Dermis microvascular lymphatic vessel endothelial cell (primary cell): ENCODE measurements around the gene HNRNPA3. TPM values are rescaled to one million over a fixed set of nuclear protein-coding genes. Genes with fewer than 3 reads are reported as not detected.
"Not testable (repeated sequence)": the region's sequence is repeated elsewhere in the genome, so short reads cannot be mapped to it uniquely, and the experiment has no call there.

ENCODE experiments used
- DNase-seq, 2 donors: peaks; one replicate each; pipeline versions ENCODE4 v3.0.0 to v3.0.0-alpha.2; 2010; ENCODE audit warnings: low read depth in 2 of 2
- total RNA-seq: library from RNA; depleted of rRNA; stranded (reverse); fragments of >200 nt; gene quantifications from 2 replicates; pipeline ENCODE4 v1.2.1, GENCODE V29; 2014

Gene HNRNPA3
- total RNA-seq, 1 donor from 2014 or later, result 40.8 TPM

GRCh38 chr2:177254433-177255226 lies 42.0 kb downstream of the HNRNPA3 start:
- DNase-seq, result peak in 1 of 2 donors; percentile 72

DNA sequence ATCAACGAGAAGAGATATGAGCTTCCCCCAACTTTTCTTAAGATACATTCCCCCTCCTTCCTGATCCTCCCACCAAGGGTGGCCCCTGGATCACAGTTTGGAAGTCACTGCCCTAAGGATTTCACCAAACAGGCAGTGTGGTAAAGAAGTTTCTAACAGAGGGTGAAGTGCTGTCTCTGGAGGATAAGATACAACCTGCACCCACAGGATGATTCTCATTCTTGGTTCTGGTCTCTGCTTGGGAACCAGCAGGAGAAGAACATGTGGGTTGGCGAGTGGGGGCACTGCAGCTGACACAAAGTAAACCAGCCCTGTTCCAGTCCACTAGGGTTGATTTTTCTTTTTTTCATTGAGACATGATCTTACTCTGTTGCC lies 42.6 kb downstream of the HNRNPA3 start:
- DNase-seq, result no peak

DNA sequence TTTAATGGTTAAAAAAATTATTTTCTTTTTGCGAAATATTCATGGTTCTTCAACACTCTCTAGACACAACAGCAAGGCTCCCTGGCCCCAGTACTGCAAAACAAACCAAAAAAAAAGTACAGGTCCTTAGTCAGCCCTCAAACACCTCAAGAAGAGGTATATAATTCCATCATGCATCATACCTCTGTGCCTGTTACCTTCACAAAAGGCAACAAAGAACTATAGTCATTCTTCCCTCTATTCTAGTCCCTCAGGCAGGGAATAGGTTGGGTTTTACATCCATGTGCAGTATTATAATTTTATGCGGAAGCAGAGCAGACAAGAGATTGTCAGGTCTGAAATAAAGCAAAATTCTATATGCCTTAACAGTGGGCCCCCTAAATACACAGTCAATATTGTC lies 43.4 kb downstream of the HNRNPA3 start:
- no peak for DNase-seq

DNA sequence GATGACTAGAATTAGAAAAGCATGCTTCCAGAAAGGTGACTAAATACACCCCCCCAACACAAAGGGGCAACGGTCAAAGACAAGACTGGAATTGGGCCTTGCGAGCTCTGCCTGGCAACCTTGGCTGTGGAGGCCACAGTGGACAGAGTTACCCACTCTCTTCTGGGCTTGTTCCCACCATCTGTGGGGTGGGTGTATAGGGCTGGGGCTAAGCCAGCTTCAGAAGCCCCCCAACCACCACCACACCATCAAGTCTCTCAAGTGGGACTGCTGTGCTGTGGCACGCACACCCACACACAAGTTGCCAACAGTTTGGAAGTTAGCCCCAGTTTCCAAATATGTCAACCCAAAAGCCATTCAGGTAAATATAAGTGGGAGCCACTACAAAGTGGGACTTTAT lies 44.1 kb downstream of the HNRNPA3 start:
- DNase-seq, result no peak

DNA sequence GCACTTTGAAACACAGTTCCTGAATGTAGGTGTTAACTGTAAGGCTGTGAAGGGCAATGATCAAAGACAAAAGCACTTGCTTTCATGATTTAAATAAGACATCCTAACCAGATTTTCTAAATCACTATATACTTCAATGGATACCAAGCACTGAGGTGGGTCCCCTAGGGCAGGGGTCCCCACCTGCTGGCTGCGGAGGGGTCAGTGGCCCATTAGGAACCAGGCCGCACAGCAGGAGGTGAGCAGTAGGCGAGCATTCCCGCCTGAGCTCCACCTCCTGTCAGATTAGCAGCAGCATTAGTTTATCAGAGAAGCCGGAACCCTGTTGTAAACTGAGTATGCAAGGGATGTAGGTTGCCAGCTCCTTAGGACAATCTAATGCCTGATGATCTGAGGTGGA lies 44.9 kb downstream of the HNRNPA3 start:
- DNase-seq, result no peak

DNA sequence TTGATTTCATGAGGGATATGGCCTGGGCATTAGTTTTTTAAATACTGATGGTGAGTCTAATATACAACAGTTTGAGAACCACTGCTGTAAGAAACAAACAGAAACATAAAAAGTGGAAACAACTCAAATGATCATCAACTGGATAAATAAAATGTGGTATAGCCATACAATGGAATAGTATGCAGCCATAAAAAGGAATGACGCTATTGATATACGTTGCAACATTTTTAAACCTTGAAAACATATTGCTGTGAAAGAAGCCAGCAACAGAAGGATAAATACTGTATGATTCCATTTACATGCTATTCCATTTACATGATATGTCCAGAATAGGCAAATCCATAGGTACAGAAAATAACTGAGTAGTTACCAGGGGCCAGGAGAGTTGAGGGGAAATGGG lies 45.5 kb downstream of the HNRNPA3 start:
- DNase-seq, result no peak

DNA sequence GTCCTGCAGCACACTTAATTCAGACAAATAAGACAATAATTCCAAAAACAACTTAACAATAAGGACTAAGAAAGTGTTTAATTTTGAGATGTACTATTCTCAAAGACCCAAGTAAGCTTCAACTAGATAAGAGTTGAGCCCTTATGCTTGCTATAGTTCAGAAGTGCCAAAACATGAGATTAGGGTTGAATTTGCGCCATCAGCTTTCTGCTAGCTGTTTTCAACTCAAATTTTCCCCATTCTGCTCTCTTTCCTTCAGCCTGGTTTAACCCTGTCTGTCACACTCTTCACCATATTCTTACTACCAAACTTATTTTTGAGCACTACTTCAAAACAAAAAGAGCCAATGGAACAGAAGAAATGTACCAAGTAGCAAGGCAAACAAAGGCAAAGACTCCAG lies 47.8 kb downstream of the HNRNPA3 start:
- no peak for DNase-seq

DNA sequence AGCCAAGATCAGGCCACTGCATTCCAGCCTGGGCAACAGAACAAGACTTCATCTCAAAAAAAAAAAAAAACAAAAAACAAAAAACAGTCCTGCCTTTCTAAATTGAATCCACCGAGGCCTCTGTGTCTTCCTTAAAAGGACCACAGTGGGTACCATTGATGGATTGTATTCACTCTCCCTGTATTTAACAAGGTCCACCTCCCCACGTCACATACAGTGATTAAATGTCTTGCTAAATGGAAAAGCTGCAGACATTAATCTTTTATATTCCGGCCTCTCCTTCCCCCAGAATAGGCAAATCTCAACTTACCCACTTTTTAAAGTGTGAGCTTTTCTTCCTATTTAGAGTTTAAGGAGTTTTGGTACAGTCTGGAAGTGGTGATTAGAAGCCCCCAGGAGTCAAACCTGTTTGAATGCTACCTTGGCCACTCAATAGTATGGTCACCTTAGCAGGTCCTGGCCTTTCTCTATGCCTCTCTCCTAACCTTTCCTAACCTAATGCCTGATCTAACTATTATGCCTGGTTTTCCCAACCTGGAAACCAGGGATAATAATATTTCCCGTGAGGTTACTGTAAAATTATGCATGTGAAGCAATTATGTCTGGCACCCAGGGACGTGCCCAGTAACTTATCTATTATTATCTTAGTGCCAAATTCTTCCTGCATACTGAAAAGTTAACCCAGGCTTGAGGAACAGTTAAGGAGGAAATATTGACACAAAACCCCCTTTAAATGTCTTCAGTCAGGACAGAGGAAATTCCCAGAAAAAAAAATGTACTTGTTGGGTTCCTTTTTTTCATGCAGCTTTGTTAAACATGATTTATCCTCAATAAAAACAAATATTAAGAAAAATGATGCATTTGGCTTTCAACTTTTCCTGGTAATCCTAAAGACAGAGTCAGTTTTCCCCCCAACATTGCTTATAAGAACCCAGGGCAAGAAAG lies 48.8 kb downstream of the HNRNPA3 start:
- no peak for DNase-seq

DNA sequence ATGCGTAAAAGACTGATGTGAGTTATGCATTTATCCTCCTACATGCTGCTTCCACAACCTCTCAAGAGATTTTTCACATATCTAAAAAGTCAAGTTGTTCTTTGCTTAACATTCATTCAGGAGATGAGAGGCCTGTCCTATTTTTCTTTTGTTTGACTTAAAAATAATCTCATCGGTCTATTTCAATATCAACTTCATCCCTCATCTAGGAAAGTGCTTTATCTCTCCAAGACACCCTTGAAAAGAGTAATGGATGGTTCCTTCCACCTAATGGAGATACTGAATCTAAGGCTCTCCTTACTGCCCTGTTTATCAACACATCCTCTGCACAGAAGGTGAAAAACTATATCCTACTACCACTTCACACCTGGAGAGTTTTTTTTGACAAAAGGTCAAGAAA lies 49.5 kb downstream of the HNRNPA3 start:
- no peak for DNase-seq

DNA sequence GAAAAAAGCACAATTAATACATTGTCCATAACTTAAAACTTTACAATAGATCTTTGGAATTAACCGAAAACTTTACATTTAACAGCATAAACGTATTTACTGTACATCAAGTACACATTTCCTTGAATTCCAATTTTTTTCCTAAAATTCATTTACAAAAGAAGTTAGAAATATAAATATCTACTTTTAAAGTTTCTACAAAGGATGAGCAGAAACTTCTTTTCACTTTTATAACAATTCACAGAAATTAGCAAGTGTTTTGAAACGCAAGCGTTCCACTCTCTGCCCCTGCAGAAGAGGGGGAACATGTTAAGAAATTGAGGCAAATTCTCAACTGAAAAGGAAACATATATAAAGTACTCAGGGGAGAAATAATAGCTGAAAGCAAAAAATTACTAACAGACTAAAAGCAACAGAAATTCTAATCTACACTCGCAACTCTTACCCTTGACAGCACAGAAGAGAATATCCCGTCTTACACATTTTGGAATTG lies 50.4 kb downstream of the HNRNPA3 start:
- DNase-seq, result no peak

DNA sequence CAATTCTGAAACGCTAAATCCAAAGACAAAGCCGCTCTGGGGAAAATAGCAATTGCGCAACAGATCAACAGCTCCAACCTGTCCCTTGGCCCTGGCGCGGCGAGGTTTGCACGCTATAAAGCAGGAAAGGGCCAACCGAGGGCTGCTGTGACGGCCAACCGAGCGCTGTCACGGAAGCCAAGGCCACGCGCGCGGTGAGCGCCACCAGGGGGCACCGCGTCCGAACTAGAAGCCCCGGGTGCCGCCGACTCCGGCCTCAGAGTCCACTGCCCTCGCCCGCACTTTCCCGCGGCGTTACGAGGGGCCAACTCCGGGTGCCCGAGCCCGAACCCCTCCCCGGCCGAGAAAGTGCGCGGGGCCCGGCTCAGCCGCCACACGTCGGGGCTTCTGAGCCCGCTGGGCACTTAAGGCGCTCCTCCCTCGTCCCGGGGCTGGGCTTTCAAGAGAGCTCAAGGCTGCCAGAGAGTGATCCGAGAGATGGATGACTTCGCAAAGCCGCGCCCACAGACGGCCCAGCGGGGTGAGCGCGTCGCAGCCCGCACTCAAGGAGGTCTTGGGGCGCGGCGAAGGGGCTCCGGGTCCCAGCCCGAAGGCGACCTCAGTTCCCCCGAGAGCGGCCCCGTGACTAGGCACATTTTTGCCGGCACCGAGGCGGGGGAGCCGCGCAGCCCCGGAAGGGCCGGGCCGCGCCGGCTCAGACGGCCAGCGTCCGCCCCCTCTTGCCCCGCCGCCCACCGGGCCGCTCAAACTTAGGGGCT lies 51.0 kb downstream of the HNRNPA3 start:
- DNase-seq, result peak; percentile 98 to 99

DNA sequence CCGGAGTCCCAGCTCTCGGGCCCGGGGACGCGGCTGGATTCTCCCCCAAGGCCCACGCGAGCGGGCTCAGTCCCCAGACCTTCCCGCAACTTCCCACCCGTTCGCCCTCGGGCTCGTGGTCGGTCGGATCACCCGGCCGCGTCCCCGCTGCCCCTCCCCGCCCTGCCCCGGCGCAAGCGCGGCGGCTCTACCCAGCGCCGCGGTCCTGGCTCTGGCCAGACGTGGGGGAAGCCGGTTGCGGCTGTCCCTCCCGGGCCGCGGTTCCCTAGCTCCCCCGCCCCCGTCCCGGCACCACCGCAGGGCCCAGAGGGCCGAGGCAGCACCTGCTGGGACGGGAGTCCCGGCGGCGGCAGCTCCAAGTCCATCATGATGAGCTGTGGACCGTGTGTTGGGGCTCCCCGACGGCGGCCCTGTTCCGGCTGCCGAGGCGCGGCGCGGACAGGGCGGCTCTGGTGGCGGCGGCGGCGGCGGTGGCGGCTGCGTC lies 51.7 kb downstream of the HNRNPA3 start:
- peak in 1 of 2 donors; percentile 51 for DNase-seq

- peak; percentile 64 to 91 for DNase-seq
These were observed 52.3 kb downstream of the HNRNPA3 start, which contains the start of gene NFE2L2 for GRCh38 chr2:177264693-177265587. TSS of gene NFE2L2 (minus strand) at chr2:177264727. CDS start at chr2:177264576, 151 bp downstream.

GRCh38 chr2:177265824-177266817 lies 53.5 kb downstream of the HNRNPA3 start:
- no peak for DNase-seq

- DNase-seq, result not testable (repeated sequence)
These were observed 54.4 kb downstream of the HNRNPA3 start for GRCh38 chr2:177266955-177267354.

DNA sequence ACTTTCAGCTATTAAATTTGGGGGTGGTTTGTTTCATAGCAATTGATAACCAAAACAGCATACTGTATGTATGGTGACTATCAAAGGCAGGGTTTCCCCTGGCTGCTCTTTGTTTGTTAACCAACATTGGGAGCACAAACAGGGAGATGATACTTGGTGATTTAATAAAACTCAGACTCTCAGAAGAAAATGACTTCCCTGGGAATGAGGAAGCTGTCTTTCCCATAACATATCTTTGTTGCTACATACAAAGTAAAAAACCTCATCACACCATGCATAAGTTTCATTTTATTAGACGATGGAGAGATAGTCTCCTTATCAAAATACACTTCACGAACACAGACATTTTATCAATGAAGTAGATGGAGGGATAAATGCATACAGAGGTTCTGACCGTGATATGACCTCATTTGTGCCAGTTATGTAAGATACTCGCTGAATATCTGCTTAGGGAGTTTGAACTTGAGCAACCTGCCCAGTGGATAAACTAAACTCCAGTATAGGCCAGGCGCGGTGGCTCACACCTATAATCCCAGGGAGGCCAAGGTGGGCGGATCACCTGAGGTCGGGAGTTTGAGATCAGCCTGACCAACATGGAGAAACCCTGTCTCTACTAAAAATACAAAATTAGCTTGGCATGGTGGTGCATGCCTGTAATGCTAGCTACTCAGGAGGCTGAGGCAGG lies 55.7 kb downstream of the HNRNPA3 start:
- no peak for DNase-seq

- DNase-seq, result no peak
These were observed 56.3 kb downstream of the HNRNPA3 start for GRCh38 chr2:177268901-177269300.

DNA sequence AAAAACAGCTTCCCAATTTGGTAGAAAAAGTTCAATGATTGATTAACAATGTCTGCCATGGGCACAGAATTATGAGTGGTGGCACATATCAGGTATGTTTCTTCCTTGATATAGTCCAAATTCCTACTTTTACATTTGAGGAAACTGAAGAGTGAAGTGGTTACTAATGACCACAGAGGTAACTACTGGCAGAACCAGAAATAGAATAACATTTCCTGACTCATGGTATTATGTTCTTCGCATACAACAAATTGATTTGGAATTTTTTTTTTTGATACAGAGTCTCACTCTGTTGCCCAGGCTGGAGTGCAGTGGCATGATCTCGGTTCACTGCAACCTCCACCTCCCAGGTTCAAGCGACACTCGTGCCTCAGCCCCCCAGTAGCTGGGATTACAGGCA lies 57.9 kb downstream of the HNRNPA3 start:
- no peak for DNase-seq
